Measurements from ENCODE around the gene ATP5PO. TPM values are rescaled to one million over a fixed set of nuclear protein-coding genes. Genes with fewer than 3 reads are reported as not detected.
"Not testable (repeated sequence)": the region's sequence is repeated elsewhere in the genome, so short reads cannot be mapped to it uniquely, and the experiment has no call there.

The ATP5PO gene
- total and polyA plus RNA-seq, 2 experiments from 2014 or later = 215 to 354 TPM

DNA sequence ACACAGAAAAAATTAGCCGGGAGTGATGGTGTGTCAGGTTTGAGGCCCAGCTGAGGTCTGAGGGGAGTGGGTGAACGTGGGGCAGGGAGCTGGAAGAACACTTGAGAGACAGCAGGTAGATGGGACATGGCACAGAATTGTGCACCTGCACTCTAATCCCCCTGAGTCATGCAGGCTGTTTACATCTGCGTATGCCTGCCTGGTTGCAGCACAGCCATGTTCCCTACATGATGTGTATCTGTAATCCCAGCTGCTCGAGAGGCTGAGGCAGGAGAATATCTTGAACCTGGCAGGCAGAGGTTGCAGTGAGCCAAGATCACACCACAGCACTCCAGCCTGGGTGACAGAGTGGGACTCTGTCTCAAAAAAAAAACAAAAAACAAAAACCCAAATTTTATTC lies 44.8 kb downstream of the ATP5PO start:
- Histone ChIP-seq H3K9me3 (ENCODE audit: low read depth) (no peaks in the 10 kb centered on the region), H3K27me3 (no peaks in the 10 kb centered on the region), H3K79me2 (no peaks in the 10 kb centered on the region), H3K4me2 (no peak overlapping the region), H4K20me1 (ENCODE audit: insufficient read depth, poor library complexity, severe bottlenecking) (no peaks in the 10 kb centered on the region), H3K9me2 (replicated peaks; ENCODE audit: insufficient read depth) (no peaks in the 10 kb centered on the region), H3K4me3 (no peak overlapping the region), H3K36me3 (replicated peaks; ENCODE audit: insufficient read depth, low read depth) (no peaks in the 10 kb centered on the region), H2AFZ (no peak overlapping the region), H3K27ac (no peak overlapping the region), H3K4me1 (ENCODE audit: insufficient read depth) (no peaks in the 10 kb centered on the region)
- DNase-seq (ENCODE audit: low spot score) = no peak
- TF ChIP-seq EZH2 (IDR thresholded peaks at IDR 0.05; ENCODE audit: borderline replicate concordance) = no peak
- TF ChIP-seq, protein P1, sequence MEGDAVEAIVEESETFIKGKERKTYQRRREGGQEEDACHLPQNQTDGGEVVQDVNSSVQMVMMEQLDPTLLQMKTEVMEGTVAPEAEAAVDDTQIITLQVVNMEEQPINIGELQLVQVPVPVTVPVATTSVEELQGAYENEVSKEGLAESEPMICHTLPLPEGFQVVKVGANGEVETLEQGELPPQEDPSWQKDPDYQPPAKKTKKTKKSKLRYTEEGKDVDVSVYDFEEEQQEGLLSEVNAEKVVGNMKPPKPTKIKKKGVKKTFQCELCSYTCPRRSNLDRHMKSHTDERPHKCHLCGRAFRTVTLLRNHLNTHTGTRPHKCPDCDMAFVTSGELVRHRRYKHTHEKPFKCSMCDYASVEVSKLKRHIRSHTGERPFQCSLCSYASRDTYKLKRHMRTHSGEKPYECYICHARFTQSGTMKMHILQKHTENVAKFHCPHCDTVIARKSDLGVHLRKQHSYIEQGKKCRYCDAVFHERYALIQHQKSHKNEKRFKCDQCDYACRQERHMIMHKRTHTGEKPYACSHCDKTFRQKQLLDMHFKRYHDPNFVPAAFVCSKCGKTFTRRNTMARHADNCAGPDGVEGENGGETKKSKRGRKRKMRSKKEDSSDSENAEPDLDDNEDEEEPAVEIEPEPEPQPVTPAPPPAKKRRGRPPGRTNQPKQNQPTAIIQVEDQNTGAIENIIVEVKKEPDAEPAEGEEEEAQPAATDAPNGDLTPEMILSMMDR (IDR thresholded peaks at IDR 0.05; ENCODE audit: poor library complexity) = no peak
- no peak for TF ChIP-seq EZH2phosphoT487 (IDR thresholded peaks at IDR 0.05; ENCODE audit: low read depth, severe bottlenecking, unreplicated experiment)
- 76% methylated on average over 4 of the region's 4 CpGs for WGBS (ENCODE audit: low lambda C conversion rate, missing lambda C conversion rate)

DNA sequence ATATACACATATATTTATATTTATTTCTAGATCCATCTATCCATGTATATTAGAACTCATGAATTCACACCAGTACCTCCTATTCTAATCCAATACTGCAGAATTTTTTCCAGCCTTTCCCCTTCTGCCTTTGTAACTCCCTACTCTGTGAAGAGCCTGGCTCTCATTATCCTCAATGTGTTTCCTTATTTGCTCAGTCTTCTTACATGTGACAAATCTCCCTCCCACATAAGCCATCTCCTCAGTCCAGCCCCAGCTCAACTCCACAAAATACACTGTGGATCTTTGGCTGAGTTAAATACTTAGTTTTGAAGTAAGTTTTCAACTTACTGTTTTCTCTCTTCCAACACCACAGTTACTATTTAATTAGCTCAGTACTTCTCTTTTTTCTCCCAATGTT lies 45.7 kb downstream of the ATP5PO start:
- TF ChIP-seq, protein P1 (IDR thresholded peaks at IDR 0.05; ENCODE audit: poor library complexity) = no peak
- TF ChIP-seq EZH2 (IDR thresholded peaks at IDR 0.05; ENCODE audit: borderline replicate concordance) = no peak
- TF ChIP-seq EZH2phosphoT487 (IDR thresholded peaks at IDR 0.05; ENCODE audit: low read depth, severe bottlenecking, unreplicated experiment) = no peak
- no peak overlapping the region for H3K4me3 ChIP-seq
- H4K20me1 ChIP-seq (ENCODE audit: insufficient read depth, poor library complexity, severe bottlenecking) = no peaks in the 10 kb centered on the region
- no peaks in the 10 kb centered on the region for H3K4me1 ChIP-seq (ENCODE audit: insufficient read depth)
- no peaks in the 10 kb centered on the region for H3K9me3 ChIP-seq (ENCODE audit: low read depth)
- no peaks in the 10 kb centered on the region for H3K79me2 ChIP-seq
- no peak overlapping the region for H3K27ac ChIP-seq
- H3K36me3 ChIP-seq (replicated peaks; ENCODE audit: insufficient read depth, low read depth) = no peaks in the 10 kb centered on the region
- DNase-seq (ENCODE audit: low spot score) = no peak
- H3K4me2 ChIP-seq = no peak overlapping the region
- H2AFZ ChIP-seq = no peak overlapping the region
- no peaks in the 10 kb centered on the region for H3K9me2 ChIP-seq (replicated peaks; ENCODE audit: insufficient read depth)
- no peaks in the 10 kb centered on the region for H3K27me3 ChIP-seq

DNA sequence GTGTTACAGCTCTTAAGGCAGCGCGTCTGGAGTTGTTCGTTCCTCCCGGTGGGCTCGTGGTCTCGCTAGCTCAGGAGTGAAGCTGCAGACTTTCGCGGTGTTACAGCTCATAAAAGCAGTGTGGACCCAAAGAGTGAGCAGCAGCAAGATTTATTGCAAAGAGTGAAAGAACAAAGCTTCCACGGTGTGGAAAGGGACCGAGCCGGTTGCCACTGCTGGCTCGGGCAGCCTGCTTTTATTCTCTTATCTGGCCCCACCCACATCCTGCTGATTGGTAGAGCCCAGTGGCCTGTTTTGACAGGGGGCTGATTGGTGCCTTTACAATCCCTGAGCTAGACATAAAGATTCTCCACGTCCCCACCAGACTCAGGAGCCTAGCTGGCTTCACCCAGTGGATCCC lies 47.7 kb downstream of the ATP5PO start:
- not testable (repeated sequence) for DNase-seq (ENCODE audit: low spot score); H3K27me3 ChIP-seq; H3K4me3 ChIP-seq; H3K9me2 ChIP-seq (replicated peaks; ENCODE audit: insufficient read depth); H3K79me2 ChIP-seq; H3K4me1 ChIP-seq (ENCODE audit: insufficient read depth); H3K4me2 ChIP-seq; H3K27ac ChIP-seq; H3K9me3 ChIP-seq (ENCODE audit: low read depth); H4K20me1 ChIP-seq (ENCODE audit: insufficient read depth, poor library complexity, severe bottlenecking); H3K36me3 ChIP-seq (replicated peaks; ENCODE audit: insufficient read depth, low read depth); H2AFZ ChIP-seq
- 82% methylated on average over 13 of the region's 13 CpGs for WGBS (ENCODE audit: low lambda C conversion rate, missing lambda C conversion rate)

DNA sequence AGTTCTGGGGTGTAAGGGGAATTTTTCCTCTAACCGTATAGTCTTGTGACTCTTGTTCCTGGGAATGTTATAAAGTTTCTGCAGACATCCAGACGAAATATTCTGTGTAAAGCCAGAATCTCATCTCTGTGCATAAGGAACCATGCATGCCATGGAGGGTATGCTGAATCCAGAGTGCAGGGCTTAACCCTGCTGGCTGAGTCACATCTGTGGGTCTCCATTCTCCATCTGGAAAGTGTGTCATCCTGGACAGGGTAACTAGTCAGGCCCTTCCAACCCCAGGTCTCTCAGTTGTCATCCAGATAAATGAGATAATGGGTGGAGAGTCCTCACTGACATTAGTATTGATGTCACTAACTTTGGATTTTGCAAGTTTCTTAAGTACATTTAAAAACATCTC lies 48.8 kb downstream of the ATP5PO start:
- Histone ChIP-seq H3K4me2 (no peak overlapping the region), H3K79me2 (no peaks in the 10 kb centered on the region), H3K36me3 (replicated peaks; ENCODE audit: insufficient read depth, low read depth) (no peaks in the 10 kb centered on the region), H2AFZ (no peak overlapping the region), H3K4me3 (no peak overlapping the region), H3K9me2 (replicated peaks; ENCODE audit: insufficient read depth) (no peaks in the 10 kb centered on the region), H4K20me1 (ENCODE audit: insufficient read depth, poor library complexity, severe bottlenecking) (no peaks in the 10 kb centered on the region), H3K27ac (no peak overlapping the region), H3K4me1 (ENCODE audit: insufficient read depth) (no peaks in the 10 kb centered on the region), H3K9me3 (ENCODE audit: low read depth) (no peaks in the 10 kb centered on the region), H3K27me3 (no peaks in the 10 kb centered on the region)
- TF ChIP-seq, protein P1 (IDR thresholded peaks at IDR 0.05; ENCODE audit: poor library complexity) = no peak
- TF ChIP-seq EZH2phosphoT487 (IDR thresholded peaks at IDR 0.05; ENCODE audit: low read depth, severe bottlenecking, unreplicated experiment) (no peak), EZH2 (IDR thresholded peaks at IDR 0.05; ENCODE audit: borderline replicate concordance) (no peak)
- WGBS (ENCODE audit: low lambda C conversion rate, missing lambda C conversion rate) = 82% methylated on average over 2 of the region's 2 CpGs
- no peak for DNase-seq (ENCODE audit: low spot score)

All from hepatocyte (in vitro differentiated cells).